Kidney (tissue), 14 donors: ENCODE results near the gene MISP. TPM values are rescaled to one million over a fixed set of nuclear protein-coding genes. Genes with fewer than 3 reads are reported as not detected.

Source experiments
- DNase-seq, 5 donors: peaks; one replicate each; pipeline ENCODE4 v3.0.0-alpha.2; 2013 to 2020
- FAIRE-seq: peaks from 2 replicates; lab custom pipeline; 2012; peaks lifted over from hg19 to GRCh38; lab: Jason Lieb, UNC
- H3K27ac ChIP-seq, 2 donors: one replicate each; pipeline ENCODE4 v1.7.0; 2013; ENCODE audit warnings: low read depth in 2 of 2, low read length in 2 of 2, inconsistent platforms in 1 of 2
- H3K27me3 ChIP-seq: one replicate; pipeline ENCODE4 v1.7.1; 2013; ENCODE audit warnings: low read length, inconsistent platforms; ENCODE audit not compliant: control insufficient read depth, insufficient read depth
- H3K36me3 ChIP-seq, 3 donors: one replicate each; pipeline versions ENCODE4 v1.7.0 to v1.7.1; 2013; ENCODE audit warnings: low read length in 3 of 3, control low read depth in 1 of 3, inconsistent platforms in 1 of 3; ENCODE audit not compliant: insufficient read depth in 3 of 3, control insufficient read depth in 2 of 3
- H3K4me1 ChIP-seq, 3 donors: one replicate each; pipeline versions ENCODE4 v1.7.0 to v1.7.1; 2013; ENCODE audit warnings: low read length in 3 of 3, inconsistent platforms in 1 of 3, low read depth in 1 of 3; ENCODE audit not compliant: control insufficient read depth in 2 of 3, insufficient read depth in 2 of 3
- H3K4me3 ChIP-seq, 3 donors: one replicate each; pipeline versions ENCODE4 v1.7.0 to v1.8.1; 2013; ENCODE audit warnings: low read length in 3 of 3, control low read depth in 1 of 3, inconsistent platforms in 1 of 3
- H3K9ac ChIP-seq, 3 donors: one replicate each; pipeline versions ENCODE4 v1.7.0 to v1.7.1; 2013; ENCODE audit warnings: low read length in 3 of 3, control low read depth in 1 of 3, inconsistent platforms in 1 of 3
- H3K9me3 ChIP-seq, 3 donors: one replicate each; pipeline versions ENCODE4 v1.7.0 to v1.7.1; 2013; ENCODE audit warnings: low read length in 3 of 3, control low read depth in 1 of 3, inconsistent platforms in 1 of 3; ENCODE audit not compliant: control insufficient read depth in 2 of 3, insufficient read depth in 1 of 3
- CTCF ChIP-seq: IDR thresholded peaks from 3 replicates; pipeline ENCODE4 v1.5.1; 2012; ENCODE audit warnings: mild to moderate bottlenecking, moderate library complexity, borderline replicate concordance; ENCODE audit not compliant: insufficient read depth; ENCODE audit errors: extremely low read depth
- intact Hi-C: fragments of 100-400 bp; cut with DNase I; formaldehyde crosslinking; loops from one replicate; pipeline ENCODE4 v1.11.1; 2022
- microRNA-seq: library from miRNA; unstranded; fragments of <30 nt; microRNA quantifications from one replicate; pipeline ENCODE4 v1.2.0, GENCODE V29; 2020
- polyA plus RNA-seq: library from polyadenylated mRNA; stranded (reverse); fragments of 350-450 nt; fragmentation: Illumina TruSeq; extraction: RNeasy Lipid Tissue Mini Kit (QIAGEN cat#74804); gene quantifications from one replicate; pipeline ENCODE4 v1.2.3, GENCODE V29; 2014; ENCODE audit warnings: low read depth, low replicate concordance; ENCODE audit not compliant: insufficient read depth
- total RNA-seq: library from RNA; stranded (reverse); fragmentation: NEBNext Ultra II Directional; extraction: Animal tissue kit (Norgen Biotek cat#: 25700); gene quantifications from one replicate; pipeline ENCODE4 v1.2.1, GENCODE V29; 2021
- donor health status: control.
- donor health status: control.
- donor health status: control.
- donor health status: control.
- donor health status: control.
- donor health status: DM: yes; HTN: yes; CAD: no.
- donor health status: Normal renal cell carcinoma (clear cell type).

MISP gene
- total and polyA plus RNA-seq, 2 donors from 2014 or later: 17.8 to 19.6 TPM

GRCh38 chr19:813219-814151 lies 62.6 kb downstream of the MISP start:
- peak in 1 of 5 donors; percentile 74 for DNase-seq
- no peak for FAIRE-seq
- no peak for TF ChIP-seq CTCF
- Histone ChIP-seq H3K27me3 (no peaks in the 10 kb centered on the region), H3K36me3 (peaks cover 2 to 15% (median 4%) of the 10 kb centered on the region in 3 donors), H3K4me3 (no peak overlapping the region), H3K27ac (no peak overlapping the region), H3K9me3 (no peaks in the 10 kb centered on the region), H3K4me1 (no peaks in the 10 kb centered on the region), H3K9ac (no peak overlapping the region)
- intact Hi-C loops: no loop called here

Small RNAs within 50 kb of the gene (microRNA-seq; reads per million reads assigned to microRNA genes)
- gene MIR3187: 2.4 reads per million
- not detected for gene MIR4745

Other genes with a start within 250 kb of the MISP start
- 23.1 TPM for gene TPGS1, start 243.6 kb upstream of the MISP start, total RNA-seq
- 17.9 TPM for gene TPGS1, start 243.6 kb upstream of the MISP start, polyA plus RNA-seq
- gene CDC34, start 219.4 kb upstream of the MISP start, total RNA-seq: 33.8 TPM
- gene CDC34, start 219.4 kb upstream of the MISP start, polyA plus RNA-seq: 72.3 TPM
- 2.8 TPM for gene GZMM, start 207.1 kb upstream of the MISP start, total RNA-seq
- not detected for gene GZMM, start 207.1 kb upstream of the MISP start, polyA plus RNA-seq
- gene BSG, start 178.5 kb upstream of the MISP start, total RNA-seq: 554 TPM
- 984 TPM for gene BSG, start 178.5 kb upstream of the MISP start, polyA plus RNA-seq
- 0.31 TPM for gene HCN2, start 161.2 kb upstream of the MISP start, total RNA-seq
- 1.3 TPM for gene HCN2, start 161.2 kb upstream of the MISP start, polyA plus RNA-seq
- 49.8 TPM for gene POLRMT, start 117.6 kb upstream of the MISP start, total RNA-seq
- 117 TPM for gene POLRMT, start 117.6 kb upstream of the MISP start, polyA plus RNA-seq
- 0.19 TPM for gene FGF22, start 111.2 kb upstream of the MISP start, total RNA-seq
- gene FGF22, start 111.2 kb upstream of the MISP start, polyA plus RNA-seq: 0.71 TPM
- 38.0 TPM for gene RNF126, start 87.9 kb upstream of the MISP start, total RNA-seq
- 33.3 TPM for gene RNF126, start 87.9 kb upstream of the MISP start, polyA plus RNA-seq
- gene FSTL3, start 74.7 kb upstream of the MISP start, total RNA-seq: 63.0 TPM
- 23.9 TPM for gene FSTL3, start 74.7 kb upstream of the MISP start, polyA plus RNA-seq
- not detected for gene PRSS57, start 55.7 kb upstream of the MISP start, total RNA-seq
- gene PRSS57, start 55.7 kb upstream of the MISP start, polyA plus RNA-seq: not detected
- gene PALM, start 42.2 kb upstream of the MISP start, total RNA-seq: 49.4 TPM
- gene PALM, start 42.2 kb upstream of the MISP start, polyA plus RNA-seq: 92.3 TPM
- gene PTBP1, start 46.3 kb downstream of the MISP start, total RNA-seq: 339 TPM
- 102 TPM for gene PTBP1, start 46.3 kb downstream of the MISP start, polyA plus RNA-seq
- gene PLPPR3, start 70.8 kb downstream of the MISP start, total RNA-seq: not detected
- not detected for gene PLPPR3, start 70.8 kb downstream of the MISP start, polyA plus RNA-seq
- 0.50 TPM for gene AZU1, start 76.7 kb downstream of the MISP start, total RNA-seq
- not detected for gene AZU1, start 76.7 kb downstream of the MISP start, polyA plus RNA-seq
- not detected for gene PRTN3, start 89.9 kb downstream of the MISP start, total RNA-seq
- not detected for gene PRTN3, start 89.9 kb downstream of the MISP start, polyA plus RNA-seq
- gene ELANE, start 101.2 kb downstream of the MISP start, total RNA-seq: 0.85 TPM
- gene ELANE, start 101.2 kb downstream of the MISP start, polyA plus RNA-seq: not detected
- 35.1 TPM for gene CFD, start 108.6 kb downstream of the MISP start, total RNA-seq
- 4.6 TPM for gene CFD, start 108.6 kb downstream of the MISP start, polyA plus RNA-seq
- 56.5 TPM for gene MED16, start 142.1 kb downstream of the MISP start, total RNA-seq
- 72.1 TPM for gene MED16, start 142.1 kb downstream of the MISP start, polyA plus RNA-seq
- gene RNU6-9, start 142.4 kb downstream of the MISP start, total RNA-seq: not detected
- not detected for gene RNU6-9, start 142.4 kb downstream of the MISP start, polyA plus RNA-seq
- gene R3HDM4, start 162.1 kb downstream of the MISP start, total RNA-seq: 71.4 TPM
- gene R3HDM4, start 162.1 kb downstream of the MISP start, polyA plus RNA-seq: 47.4 TPM
- gene KISS1R, start 166.2 kb downstream of the MISP start, total RNA-seq: 0.69 TPM
- gene KISS1R, start 166.2 kb downstream of the MISP start, polyA plus RNA-seq: not detected
- 16.9 TPM for gene ARID3A, start 174.9 kb downstream of the MISP start, total RNA-seq
- 5.6 TPM for gene ARID3A, start 174.9 kb downstream of the MISP start, polyA plus RNA-seq
- gene WDR18, start 233.2 kb downstream of the MISP start, total RNA-seq: 40.3 TPM
- gene WDR18, start 233.2 kb downstream of the MISP start, polyA plus RNA-seq: 77.2 TPM
- 0.44 TPM for gene GRIN3B, start 249.3 kb downstream of the MISP start, total RNA-seq
- gene GRIN3B, start 249.3 kb downstream of the MISP start, polyA plus RNA-seq: 0.15 TPM